B cell (primary cell): ENCODE measurements around the gene IMMP2L. TPM values are rescaled to one million over a fixed set of nuclear protein-coding genes. Genes with fewer than 3 reads are reported as not detected.
"Not testable (repeated sequence)": the region's sequence is repeated elsewhere in the genome, so short reads cannot be mapped to it uniquely, and the experiment has no call there.

Experiments
- ATAC-seq: fragments of 200-7000 bp; cut with Tn5 transposase; one replicate; pipeline ENCODE4 v1.10.0; 2021; ENCODE audit warnings: low read depth, mild to moderate bottlenecking, moderate number of reproducible peaks, moderate library complexity
- CTCF ChIA-PET: fragments of 350-600 bp; sonication (Branson Sonifier 250); formaldehyde crosslinking; loops from one replicate; lab custom pipeline; 2021; ENCODE audit warnings: antibody characterized with exemption, inconsistent platforms; lab: Charles Lee
- POLR2A ChIA-PET: fragments of 350-600 bp; sonication (Branson Sonifier 250); formaldehyde crosslinking; loops from one replicate; lab custom pipeline; 2021; ENCODE audit warnings: antibody characterized with exemption; lab: Charles Lee
- DNase-seq: peaks from one replicate; pipeline ENCODE4 v3.0.0; 2013
- H2AFZ ChIP-seq: 2 replicates; pipeline ENCODE4 v1.6.1; 2012; ENCODE audit warnings: mild to moderate bottlenecking, low read depth, low read length; ENCODE audit not compliant: insufficient read depth, poor library complexity, severe bottlenecking
- H3K27ac ChIP-seq, 2 donors: 1 replicate in 1 of 2; 2 replicates in 1 of 2; pipeline ENCODE4 v1.5.1; 2012 to 2013; ENCODE audit warnings: low read length in 2 of 2, mild to moderate bottlenecking in 2 of 2, moderate library complexity in 1 of 2
- H3K27me3 ChIP-seq, 4 experiments: fragments of 200-600 bp in 1 of 4; sonication (generic) in 1 of 4; replicated peaks in 1 of 4; 1 replicate in 2 of 4; 2 replicates in 2 of 4; pipeline versions ENCODE4 v1.6.1 to v1.7.0; 2013 to 2016; ENCODE audit warnings: low read length in 3 of 4, mild to moderate bottlenecking in 2 of 4, mixed read lengths in 1 of 4, moderate library complexity in 1 of 4; ENCODE audit not compliant: insufficient read depth in 4 of 4, control insufficient read depth in 3 of 4; ENCODE audit errors: control extremely low read depth in 1 of 4
- H3K36me3 ChIP-seq, 2 experiments: replicated peaks in 1 of 2; 1 replicate in 1 of 2; 2 replicates in 1 of 2; pipeline versions ENCODE4 v1.6.1 to v1.7.1; 2013; ENCODE audit warnings: low read length in 1 of 2; ENCODE audit not compliant: insufficient read depth in 2 of 2, control insufficient read depth in 1 of 2; ENCODE audit errors: control extremely low read depth in 1 of 2, extremely low read depth in 1 of 2
- H3K4me1 ChIP-seq, 2 donors: fragments of 200-600 bp in 1 of 2; sonication (generic) in 1 of 2; 1 replicate in 1 of 2; 2 replicates in 1 of 2; pipeline versions ENCODE4 v1.5.1 to v1.6.1; 2013 to 2017; ENCODE audit warnings: low read length in 2 of 2; ENCODE audit not compliant: control insufficient read depth in 2 of 2, insufficient read depth in 2 of 2
- H3K4me2 ChIP-seq: replicated peaks from 2 replicates; pipeline ENCODE3; 2012; ENCODE audit warnings: mild to moderate bottlenecking, low read depth, low read length; ENCODE audit not compliant: poor library complexity, severe bottlenecking
- H3K4me3 ChIP-seq, 5 experiments: fragments of 200-600 bp in 1 of 5; sonication (generic) in 1 of 5; 1 replicate in 3 of 5; 2 replicates in 2 of 5; pipeline versions ENCODE4 v1.5.1 to v1.7.0; 2011 to 2016; ENCODE audit warnings: low read length in 4 of 5, mild to moderate bottlenecking in 4 of 5, low read depth in 2 of 5, control low read depth in 1 of 5, moderate library complexity in 1 of 5; ENCODE audit not compliant: insufficient read depth in 1 of 5; ENCODE audit errors: control extremely low read depth in 1 of 5, extremely low read depth in 1 of 5
- H3K79me2 ChIP-seq: fragments of 200-600 bp; sonication (generic); one replicate; pipeline ENCODE4 v1.6.0; 2016; ENCODE audit warnings: low read length; ENCODE audit not compliant: control insufficient read depth, insufficient read depth
- H3K9ac ChIP-seq: fragments of 200-600 bp; sonication (generic); 2 replicates; pipeline ENCODE4 v1.6.1; 2017; ENCODE audit warnings: mild to moderate bottlenecking, low read length, moderate library complexity
- H3K9me3 ChIP-seq, 3 donors: one replicate each; pipeline versions ENCODE4 v1.6.1 to v1.7.1; 2013; ENCODE audit warnings: low read length in 2 of 3; ENCODE audit not compliant: control insufficient read depth in 2 of 3, insufficient read depth in 1 of 3; ENCODE audit errors: control extremely low read depth in 1 of 3
- H4K20me1 ChIP-seq: 2 replicates; pipeline ENCODE4 v1.6.0; 2012; ENCODE audit warnings: mild to moderate bottlenecking, low read length; ENCODE audit not compliant: insufficient read depth, control insufficient read depth, poor library complexity, severe bottlenecking
- H3K27ac Mint-ChIP-seq: one replicate; pipeline ENCODE4 v1.8.0; 2021; ENCODE audit warnings: mixed read lengths
- H3K27me3 Mint-ChIP-seq: one replicate; pipeline ENCODE4 v1.8.0; 2021; ENCODE audit warnings: mixed read lengths
- H3K4me1 Mint-ChIP-seq: one replicate; pipeline ENCODE4 v1.8.0; 2021; ENCODE audit warnings: mixed read lengths
- H3K4me3 Mint-ChIP-seq: one replicate; pipeline ENCODE4 v1.8.0; 2021; ENCODE audit warnings: mixed read lengths
- H3K9me3 Mint-ChIP-seq: one replicate; pipeline ENCODE4 v1.8.0; 2022; ENCODE audit warnings: mixed read lengths; ENCODE audit not compliant: insufficient read depth
- CTCF ChIP-seq: fragments of 200-600 bp; IDR thresholded peaks from one replicate; pipeline ENCODE4 v1.8.0; 2022; ENCODE audit warnings: antibody characterized with exemption, mild to moderate bottlenecking
- EZH2 ChIP-seq: IDR thresholded peaks from 2 replicates; pipeline ENCODE4 v1.6.1; 2012; ENCODE audit warnings: borderline replicate concordance, low read depth, mild to moderate bottlenecking, moderate library complexity, low read length; ENCODE audit not compliant: insufficient read depth, poor library complexity, severe bottlenecking
- WGBS: methylation state at CpG from one replicate; pipeline ENCODE4 v1.1.5; 2013; ENCODE audit warnings: missing lambda C conversion rate; ENCODE audit not compliant: insufficient coverage; 5-methylcytosine and 5-hydroxymethylcytosine counted together
- intact Hi-C: fragments of 100-400 bp; cut with micrococcal nuclease; formaldehyde crosslinking; loops from one replicate; pipeline ENCODE4 v1.10.0; 2022
- polyA minus RNA-seq: library from RNA; depleted of rRNA, polyadenylated mRNA; stranded (reverse); fragments of >200 nt; gene quantifications from 2 replicates; pipeline ENCODE4 v1.2.3, GENCODE V29; 2012
- polyA plus RNA-seq: library from polyadenylated mRNA; depleted of rRNA; stranded (reverse); fragments of >200 nt; gene quantifications from 2 replicates; pipeline ENCODE4 v1.2.3, GENCODE V29; 2012
- total RNA-seq, 2 donors: library from RNA; stranded (reverse); fragments of 120-200 nt in 1 of 2; gene quantifications; 1 replicate in 1 of 2; 2 replicates in 1 of 2; pipeline versions ENCODE4 v1.2.3 to v1.2.4, GENCODE V29; 2013 to 2022

IMMP2L gene
- total RNA-seq (34.2 and 36.5 TPM in 2 replicates), polyA plus RNA-seq (3.8 and 9.6 TPM in 2 replicates), polyA minus RNA-seq (6.1 and 6.4 TPM in 2 replicates)
- 25.6 TPM for total RNA-seq (2013)

DNA sequence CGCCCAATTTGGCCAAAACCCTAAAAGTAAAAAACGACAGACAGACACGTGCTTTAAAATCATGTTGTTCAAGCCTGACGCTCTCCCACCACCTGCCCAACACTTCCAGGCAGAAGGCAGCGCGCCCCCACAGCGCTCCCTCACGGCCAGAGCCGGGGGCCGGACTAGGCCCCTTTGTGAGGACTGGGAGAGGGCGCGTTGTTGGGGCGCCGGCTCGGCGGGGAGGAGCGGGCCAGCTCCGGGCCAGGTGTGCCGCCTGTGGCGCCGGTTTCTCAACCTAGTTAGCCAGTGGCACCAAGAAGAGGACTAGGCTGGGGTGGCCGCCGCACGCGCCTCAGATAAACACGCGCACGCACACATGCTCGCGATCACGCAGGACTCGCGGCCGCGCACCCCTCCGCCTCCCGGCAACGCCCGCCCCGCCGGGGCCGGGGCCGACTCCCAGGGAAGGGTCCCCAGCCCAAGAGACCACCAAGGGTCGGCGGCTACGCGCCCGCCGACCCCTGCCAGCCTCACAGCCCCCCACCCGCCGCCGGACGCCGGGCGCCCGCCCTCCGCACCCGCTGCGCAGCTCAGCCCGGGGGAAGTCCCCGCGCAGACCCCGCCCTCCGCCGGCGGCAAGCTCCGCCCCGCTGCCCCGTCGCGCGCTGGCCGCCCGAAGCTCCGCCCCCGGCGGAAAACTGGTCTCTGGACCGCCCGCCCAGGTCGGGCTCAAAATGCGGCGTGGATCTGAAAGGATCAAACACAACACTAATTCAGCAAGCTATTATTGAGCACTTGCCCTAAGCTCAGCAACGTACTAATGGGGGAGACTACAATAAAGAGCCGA, at the start of gene IMMP2L:
TSS of gene IMMP2L (minus strand) at position 589 of the 829 bp plus-strand sequence.
- ChIA-PET POLR2A (interaction anchor here (0.6 kb wide), 1 partner anchor 890 kb away, joined by 3 read pairs; no protein-coding TSS in a partner anchor), CTCF (interaction anchor here (0.7 to 1.0 kb wide), 2 partner anchors 499 to 888 kb away, joined by 3 read pairs; partner anchors contain the start of gene IFRD1)
- Histone ChIP-seq H3K9me3 (no peaks in the 10 kb centered on the region), H3K4me1 (peaks cover 17 to 23% of the 10 kb centered on the region in 2 donors), H3K4me2 (peak within 1 kb of the TSS; percentile 80), H3K9ac (peak within 1 kb of the TSS; percentile 85), H3K4me3 (peak within 1 kb of the TSS; percentile 45 to 74 (median 70)), H3K79me2 (peaks cover 5% of the 10 kb centered on the region), H3K36me3 (peaks cover 0 to 4% of the 10 kb centered on the region in 2 experiments), H3K27ac (peak within 1 kb of the TSS; percentile 48 to 86), H3K27me3 (peaks cover 0 to 7% (median 3%) of the 10 kb centered on the region in 4 experiments), H4K20me1 (no peaks in the 10 kb centered on the region), H2AFZ (peak within 1 kb of the TSS; percentile 84)
- Mint-ChIP-seq H3K27ac (peak within 1 kb of the TSS; percentile 93), H3K27me3 (peaks cover 8% of the 10 kb centered on the region), H3K9me3 (no peaks in the 10 kb centered on the region), H3K4me1 (peaks cover 31% of the 10 kb centered on the region), H3K4me3 (peak within 1 kb of the TSS; percentile 93)
- DNase-seq, result peak; percentile 94
- under 1% methylated on average over 76 of the region's 84 CpGs for WGBS
- TF ChIP-seq EZH2 (no peak), CTCF (peak; percentile 34)
- intact Hi-C loops, result loop anchor here (2.0 to 10.0 kb wide), 5 partner anchors 477 to 1553 kb away; partner anchors contain the start of genes IFRD1 and SMIM30
- ATAC-seq, result peak; percentile 96

- ATAC-seq, POLR2A ChIA-PET, H3K27ac Mint-ChIP-seq, H4K20me1 ChIP-seq, H3K9ac ChIP-seq, H3K79me2 ChIP-seq, H3K36me3 ChIP-seq, H3K4me1 Mint-ChIP-seq, H3K4me3 Mint-ChIP-seq, H3K27me3 Mint-ChIP-seq, H3K9me3 ChIP-seq, H3K27ac ChIP-seq, H2AFZ ChIP-seq, intact Hi-C loops, CTCF ChIA-PET, H3K4me3 ChIP-seq, H3K4me2 ChIP-seq, H3K27me3 ChIP-seq, H3K9me3 Mint-ChIP-seq, H3K4me1 ChIP-seq, DNase-seq: not testable (repeated sequence)
- 97% methylated on average over 34 of the region's 58 CpGs for WGBS
These were observed 47.4 kb upstream of the IMMP2L start for GRCh38 chr7:111609483-111610254.
